ENCODE data around the gene FBXL3. TPM values are rescaled to one million over a fixed set of nuclear protein-coding genes. Genes with fewer than 3 reads are reported as not detected.

FBXL3 gene
- total and polyA plus RNA-seq, 2 of the 8 experiments (the other 6 are each of a cell fraction or from before 2014, with no cell fraction given) = 4.9 to 14.9 TPM

- H3K4me2 ChIP-seq (ENCODE audit: insufficient read depth in 1 of 2, low read depth in 2 of 2, low read length in 2 of 2) = no peak overlapping the region
- 95% methylated on average over 6 of the region's 6 CpGs; no CpG with 5 or more reads in 1 of the 2 experiments for WGBS, 2 experiments (ENCODE audit: extremely low coverage in 1 of 2, insufficient coverage in 1 of 2, insufficient read length in 1 of 2, insufficient replicate concordance in 2 of 2, low coverage in 1 of 2, low lambda C conversion rate in 2 of 2, missing lambda C conversion rate in 1 of 2)
- DNase-seq (ENCODE audit: low read depth in 1 of 2, low spot score in 2 of 2) = no peak
- H3K4me3 ChIP-seq (ENCODE audit: extremely low read depth in 1 of 4, insufficient read depth in 2 of 4, low read depth in 3 of 4, low read length in 4 of 4) = no peak overlapping the region
- ChIA-PET POLR2A (ENCODE audit: partially characterized antibody) (no interaction called here), CTCF (ENCODE audit: partially characterized antibody) (interaction anchor here (0.8 to 6.9 kb wide), 4 partner anchors 8 to 22 kb away, joined by 3 to 38 read pairs (median 6); no protein-coding TSS in a partner anchor)
- no peaks in the 10 kb centered on the region for H3K9me3 ChIP-seq (ENCODE audit: insufficient read depth in 2 of 2, low read depth in 1 of 2, low read length in 1 of 2)
- H3K4ac ChIP-seq (replicated peaks; ENCODE audit: insufficient read length, low read depth, low read length) = no peak overlapping the region
- no peaks in the 10 kb centered on the region for H3K36me3 ChIP-seq (ENCODE audit: control insufficient read depth in 2 of 4, insufficient read depth in 4 of 4, low read length in 3 of 4)
- no peak overlapping the region for H3K23ac ChIP-seq (ENCODE audit: insufficient read length)
- H4K91ac ChIP-seq (replicated peaks; ENCODE audit: insufficient read length, low read length) = no peak overlapping the region
- no peaks in the 10 kb centered on the region for H3K23me2 ChIP-seq (ENCODE audit: low read depth, low read length)
- no peak overlapping the region for H2BK20ac ChIP-seq (ENCODE audit: low read length)
- H2AK5ac ChIP-seq (ENCODE audit: low read depth, low read length) = 0 out of 2 replicates have a peak overlapping the region, but pooled peaks have one; percentile 39
- H3K27me3 ChIP-seq (replicated peaks in 1 of 4; ENCODE audit: control insufficient read depth in 3 of 4, extremely low read depth in 1 of 4, insufficient read depth in 3 of 4, low read length in 3 of 4) = no peaks in the 10 kb centered on the region
- no peak overlapping the region for H3K27ac ChIP-seq (ENCODE audit: low read depth, low read length)
- peaks cover 0 to 2% (median 0%) of the 10 kb centered on the region in 4 experiments; a peak in 1 of 7 replicates for H3K4me1 ChIP-seq (replicated peaks in 1 of 4; ENCODE audit: control insufficient read depth in 3 of 4, insufficient read depth in 4 of 4, low read length in 3 of 4)
- H3K18ac ChIP-seq (ENCODE audit: extremely low read depth, low read length) = no peak overlapping the region
- no peak overlapping the region for H2BK5ac ChIP-seq (ENCODE audit: low read depth, low read length)
- no peak overlapping the region for H4K5ac ChIP-seq (ENCODE audit: insufficient read length, low read depth, low read length)
- no peaks in the 10 kb centered on the region for H3K79me1 ChIP-seq (ENCODE audit: low read depth, low read length)
- no peak overlapping the region for H3K56ac ChIP-seq (replicated peaks; ENCODE audit: insufficient read length, low read depth, low read length)
- no peaks in the 10 kb centered on the region for H3K79me2 ChIP-seq (ENCODE audit: control insufficient read depth in 1 of 2, insufficient read depth in 2 of 2, low read length in 2 of 2)
- no peak for FAIRE-seq
- no peak overlapping the region for H2BK12ac ChIP-seq (ENCODE audit: low read depth, low read length)
- no peaks in the 10 kb centered on the region for H4K20me1 ChIP-seq (replicated peaks in 1 of 2; ENCODE audit: control insufficient read depth in 1 of 2, insufficient read depth in 2 of 2, low read length in 2 of 2)
- no peak overlapping the region for H3K9ac ChIP-seq (replicated peaks in 1 of 4; ENCODE audit: extremely low read depth in 1 of 4, low read depth in 3 of 4, low read length in 3 of 4)
- H4K8ac ChIP-seq (ENCODE audit: extremely low read depth, insufficient read depth, low read length) = peak overlapping the region; percentile 20; the same call in 1 of the 2 replicates
- H2BK15ac ChIP-seq (ENCODE audit: low read length) = no peak overlapping the region
- no peak overlapping the region for H3K14ac ChIP-seq (ENCODE audit: insufficient read length)
- H2BK120ac ChIP-seq (replicated peaks; ENCODE audit: low read depth, low read length) = no peak overlapping the region
- H2AFZ ChIP-seq (ENCODE audit: low read length) = no peak overlapping the region
- TF ChIP-seq EZH2 (IDR thresholded peaks at IDR 0.05; ENCODE audit: low read depth, low read length, severe bottlenecking) = no peak
These were observed 58.9 kb downstream of the FBXL3 start for GRCh38 chr13:76968041-76968440.
